ENCODE results near the gene GAREM1.

Gene GAREM1

GRCh38 chr18:32286749-32287148, 183.9 kb downstream of the GAREM1 start:
- DNase-seq, result no peak

GRCh38 chr18:32284284-32284683, 186.4 kb downstream of the GAREM1 start:
- no peak for DNase-seq

- DNase-seq, result no peak
Measured at GRCh38 chr18:32280911-32281310, 189.8 kb downstream of the GAREM1 start.

- no peak for DNase-seq
Measured at GRCh38 chr18:32280188-32280783, 190.4 kb downstream of the GAREM1 start.

- DNase-seq, result no peak
Measured at GRCh38 chr18:32278177-32278799, 192.4 kb downstream of the GAREM1 start.

GRCh38 chr18:32277549-32277948, 193.1 kb downstream of the GAREM1 start:
- no peak for DNase-seq

GRCh38 chr18:32276906-32277305, 193.8 kb downstream of the GAREM1 start:
- no peak for DNase-seq

GRCh38 chr18:32276256-32276655, 194.4 kb downstream of the GAREM1 start:
- no peak for DNase-seq

GRCh38 chr18:32275221-32275620, 195.5 kb downstream of the GAREM1 start:
- no peak for DNase-seq

- DNase-seq, result no peak
Measured at GRCh38 chr18:32274307-32274706, 196.4 kb downstream of the GAREM1 start.

GRCh38 chr18:32271672-32272208, 198.9 kb downstream of the GAREM1 start:
- DNase-seq, result no peak

- no peak for DNase-seq
Measured at GRCh38 chr18:32270341-32270740, 200.3 kb downstream of the GAREM1 start.

GRCh38 chr18:32267463-32267862, 203.2 kb downstream of the GAREM1 start:
- DNase-seq, result no peak

- DNase-seq, result no peak
Measured at GRCh38 chr18:32264401-32264800, 206.3 kb downstream of the GAREM1 start.

- DNase-seq, result no peak
Measured at GRCh38 chr18:32262092-32262491, 208.6 kb downstream of the GAREM1 start.

GRCh38 chr18:32261003-32261402, 209.7 kb downstream of the GAREM1 start:
- DNase-seq, result no peak

GRCh38 chr18:32259553-32259952, 211.1 kb downstream of the GAREM1 start:
- no peak for DNase-seq

GRCh38 chr18:32258558-32259204, 212.0 kb downstream of the GAREM1 start:
- DNase-seq, result no peak

- no peak for DNase-seq
Measured at GRCh38 chr18:32258148-32258547, 212.5 kb downstream of the GAREM1 start.

- no peak for DNase-seq
Measured at GRCh38 chr18:32257084-32257785, 213.4 kb downstream of the GAREM1 start.

- DNase-seq, result no peak
Measured at GRCh38 chr18:32255570-32255969, 215.1 kb downstream of the GAREM1 start.

- no peak for DNase-seq
Measured at GRCh38 chr18:32252141-32252860, 218.4 kb downstream of the GAREM1 start.

GRCh38 chr18:32251466-32251865, 219.2 kb downstream of the GAREM1 start:
- no peak for DNase-seq

Measured in NCI-H2107 (cell line).